Choroid plexus epithelial cell (primary cell): ENCODE results near the gene PRSS33.

Experiments
- DNase-seq: peaks from one replicate; pipeline ENCODE4 v3.0.0-alpha.2; 2010; ENCODE audit warnings: low read depth
- H3K4me3 ChIP-seq: 2 replicates; pipeline ENCODE4 v1.5.1; 2011; ENCODE audit warnings: low read depth, mild to moderate bottlenecking, control low read depth, low read length, moderate library complexity
- TF ChIP-seq, protein P1 (sequence below): conservative IDR thresholded peaks from 2 replicates; pipeline ENCODE4 v1.5.1; 2011; ENCODE audit warnings: low read depth, mild to moderate bottlenecking, control low read depth, inconsistent platforms, low read length, moderate library complexity

The PRSS33 gene

DNA sequence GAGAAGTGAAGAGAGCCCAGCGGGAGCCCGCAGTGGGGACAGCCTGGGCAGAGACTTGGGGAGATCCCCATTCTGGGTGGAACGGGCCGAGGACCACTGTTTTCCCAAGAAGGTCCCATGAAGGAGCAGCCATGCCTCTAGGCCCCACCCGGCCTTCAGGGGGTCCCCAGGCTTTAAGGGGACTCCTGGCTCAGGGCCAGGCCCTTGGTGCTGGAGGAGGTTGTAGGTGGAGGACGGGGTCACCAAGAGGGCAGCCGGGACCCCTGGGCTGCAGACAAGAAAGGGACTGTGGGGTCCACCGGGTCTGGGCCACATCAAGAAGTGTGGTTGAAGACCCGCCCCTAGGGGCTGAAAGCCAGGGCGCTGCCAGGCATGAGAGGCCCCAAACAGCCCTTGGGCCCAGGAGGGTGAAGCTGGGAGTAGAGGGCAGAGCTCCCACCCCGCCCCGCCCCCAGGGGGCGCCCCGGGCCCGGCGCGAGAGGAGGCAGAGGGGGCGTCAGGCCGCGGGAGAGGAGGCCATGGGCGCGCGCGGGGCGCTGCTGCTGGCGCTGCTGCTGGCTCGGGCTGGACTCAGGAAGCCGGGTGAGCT is 29.5 kb upstream of the PRSS33 start, which contains the start of gene PRSS21:
Gene PRSS21, plus strand, starts transcription at position 487 of the 589 bp plus-strand sequence. Its CDS starts 32 bp downstream, at position 519.
- TF ChIP-seq, protein P1, sequence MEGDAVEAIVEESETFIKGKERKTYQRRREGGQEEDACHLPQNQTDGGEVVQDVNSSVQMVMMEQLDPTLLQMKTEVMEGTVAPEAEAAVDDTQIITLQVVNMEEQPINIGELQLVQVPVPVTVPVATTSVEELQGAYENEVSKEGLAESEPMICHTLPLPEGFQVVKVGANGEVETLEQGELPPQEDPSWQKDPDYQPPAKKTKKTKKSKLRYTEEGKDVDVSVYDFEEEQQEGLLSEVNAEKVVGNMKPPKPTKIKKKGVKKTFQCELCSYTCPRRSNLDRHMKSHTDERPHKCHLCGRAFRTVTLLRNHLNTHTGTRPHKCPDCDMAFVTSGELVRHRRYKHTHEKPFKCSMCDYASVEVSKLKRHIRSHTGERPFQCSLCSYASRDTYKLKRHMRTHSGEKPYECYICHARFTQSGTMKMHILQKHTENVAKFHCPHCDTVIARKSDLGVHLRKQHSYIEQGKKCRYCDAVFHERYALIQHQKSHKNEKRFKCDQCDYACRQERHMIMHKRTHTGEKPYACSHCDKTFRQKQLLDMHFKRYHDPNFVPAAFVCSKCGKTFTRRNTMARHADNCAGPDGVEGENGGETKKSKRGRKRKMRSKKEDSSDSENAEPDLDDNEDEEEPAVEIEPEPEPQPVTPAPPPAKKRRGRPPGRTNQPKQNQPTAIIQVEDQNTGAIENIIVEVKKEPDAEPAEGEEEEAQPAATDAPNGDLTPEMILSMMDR = no peak
- no peak for DNase-seq
- no peak within 1 kb of the TSS for H3K4me3 ChIP-seq

DNA sequence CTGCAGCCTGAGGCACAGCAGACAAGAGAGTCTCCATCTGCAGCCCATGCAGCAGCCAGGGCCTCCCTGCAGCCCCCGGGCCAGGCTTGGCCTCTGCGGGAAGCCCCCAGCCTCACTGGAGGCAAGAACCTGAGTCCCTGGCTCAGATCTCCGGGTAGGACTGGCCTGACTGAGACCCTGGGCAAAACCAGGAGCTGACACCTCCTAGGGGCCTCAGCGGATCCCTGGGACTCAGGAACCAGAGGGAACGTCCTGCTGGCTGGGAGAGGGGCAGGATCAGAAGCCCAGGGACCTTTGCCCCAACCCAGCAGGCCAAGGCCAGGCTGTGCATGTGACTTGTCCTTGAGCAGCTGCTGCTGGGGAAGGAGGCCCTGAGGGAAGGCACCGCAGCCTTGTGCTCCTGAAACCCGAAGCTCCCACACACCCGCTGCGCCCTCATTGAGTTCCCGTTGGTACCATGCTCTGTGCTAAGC is 28.0 kb upstream of the PRSS33 start:
- no peak for DNase-seq
- no peak overlapping the region for H3K4me3 ChIP-seq
- TF ChIP-seq, protein P1 = no peak

DNA sequence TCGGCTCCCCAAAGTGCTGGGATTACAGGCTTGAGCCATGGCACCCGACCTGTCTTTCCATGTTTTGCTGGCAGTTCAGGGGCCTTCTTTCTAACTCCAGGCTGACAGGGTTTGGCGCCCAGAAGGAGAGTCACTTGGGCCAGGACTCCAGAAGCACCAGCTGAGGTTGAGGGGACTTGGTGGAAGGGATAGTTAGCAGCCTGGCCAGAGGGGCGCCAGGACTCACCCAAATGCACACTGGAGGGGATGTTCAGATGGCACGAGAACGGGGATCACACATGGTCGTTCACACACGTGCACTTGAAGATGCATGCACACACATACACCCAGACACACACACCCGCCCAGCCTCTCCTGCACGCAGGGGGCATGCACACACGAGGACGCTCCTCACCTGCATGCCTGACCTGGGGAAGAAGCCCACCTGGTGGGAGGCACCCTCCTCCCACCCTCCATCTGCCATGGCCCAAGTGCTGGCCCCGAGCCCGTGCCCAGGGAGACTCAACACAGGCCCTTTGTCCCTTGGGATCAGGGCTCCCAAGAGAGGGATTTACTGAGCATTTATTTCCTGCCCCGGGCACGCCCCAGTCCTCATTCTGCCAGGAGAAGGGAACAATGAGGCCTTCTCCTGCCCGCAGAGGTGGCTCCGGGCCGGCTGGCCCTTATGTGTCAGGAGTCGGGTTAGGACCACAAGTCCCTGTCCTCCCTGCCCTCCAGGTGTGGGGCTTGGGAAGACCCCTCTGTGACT is 27.4 kb upstream of the PRSS33 start:
- TF ChIP-seq, protein P1 = no peak
- H3K4me3 ChIP-seq = no peak overlapping the region
- no peak for DNase-seq

DNA sequence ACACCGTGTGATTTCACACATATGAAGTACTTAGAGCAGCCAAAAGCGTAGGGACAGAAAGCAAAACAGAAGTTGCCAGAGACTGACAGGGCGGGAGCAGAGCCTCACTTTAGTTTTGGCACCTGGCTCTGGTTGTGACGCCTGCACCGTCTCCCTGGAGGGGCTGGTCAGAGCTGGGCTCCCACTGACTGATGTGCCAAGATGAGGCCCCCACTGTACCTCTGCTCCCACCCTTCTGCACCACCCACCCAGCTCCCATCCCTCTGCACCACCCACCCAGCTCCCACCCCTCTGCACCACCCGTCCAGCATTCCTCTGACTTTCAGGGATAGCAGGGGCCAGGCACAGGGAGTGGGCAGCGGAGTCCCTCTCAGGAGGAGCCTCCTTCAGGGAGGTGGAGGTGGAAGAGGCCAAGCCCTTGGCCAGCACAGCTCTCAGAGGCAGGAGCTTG is 26.4 kb upstream of the PRSS33 start:
- no peak overlapping the region for H3K4me3 ChIP-seq
- TF ChIP-seq, protein P1 = no peak
- no peak for DNase-seq

DNA sequence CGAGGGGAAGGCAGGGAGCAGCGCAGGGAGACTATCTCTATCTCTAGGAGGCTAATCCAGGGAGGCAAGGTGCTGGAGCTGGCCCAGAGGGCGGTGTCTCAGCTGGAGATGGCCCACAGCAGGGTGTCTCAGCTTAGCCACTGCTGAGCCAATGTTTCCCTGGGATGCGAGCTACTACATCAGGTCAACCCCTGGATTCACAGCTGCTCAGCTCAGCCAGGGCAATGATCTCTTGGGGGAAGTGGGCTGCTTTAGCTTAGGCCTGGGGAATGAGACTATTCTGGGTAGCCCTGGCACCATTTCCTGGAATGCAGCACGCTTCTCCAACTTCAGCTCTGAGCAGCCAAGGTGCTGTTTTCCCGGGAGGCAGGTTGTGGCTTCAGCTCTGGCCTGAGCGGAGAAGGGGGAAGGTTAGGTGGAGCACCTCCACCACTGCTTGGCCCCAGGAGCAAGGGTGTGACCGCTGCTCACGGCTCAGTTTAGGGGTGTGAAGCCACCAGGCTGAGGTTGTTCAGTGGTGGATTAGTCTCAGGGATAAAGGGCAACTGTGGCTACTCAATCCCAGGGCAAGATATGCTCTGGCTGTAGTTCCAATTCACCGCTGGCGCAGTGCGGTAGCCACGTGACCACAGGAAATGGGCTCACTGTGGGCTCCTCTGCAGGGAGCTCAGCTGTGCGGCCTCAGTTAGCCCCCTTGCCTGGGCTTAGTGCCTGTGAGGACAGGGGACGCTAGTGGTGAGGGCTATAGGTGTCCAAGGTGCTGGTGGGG is 24.5 kb upstream of the PRSS33 start:
- TF ChIP-seq, protein P1 = no peak
- no peak overlapping the region for H3K4me3 ChIP-seq
- DNase-seq = peak; percentile 13

DNA sequence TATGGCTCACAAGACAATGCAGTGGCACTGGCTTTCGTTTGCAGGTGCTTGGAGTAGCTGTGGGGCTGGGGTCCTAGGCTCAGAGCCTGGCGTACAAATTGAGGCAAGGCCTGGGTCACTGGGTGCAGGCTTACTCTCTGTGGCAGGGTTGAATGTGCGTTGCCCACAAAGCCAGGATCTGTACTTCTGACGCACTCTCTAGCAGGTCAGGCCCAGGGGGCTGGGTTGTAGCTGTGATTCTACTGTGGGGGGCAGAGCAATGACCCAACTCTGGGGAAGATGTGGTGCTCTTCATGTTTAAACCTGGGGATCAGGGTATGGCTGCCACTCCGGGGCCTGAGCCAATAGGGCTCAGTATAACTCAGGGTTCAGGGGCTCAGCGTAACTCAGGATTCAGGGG is 23.3 kb upstream of the PRSS33 start:
- H3K4me3 ChIP-seq = no peak overlapping the region
- TF ChIP-seq, protein P1 = no peak
- DNase-seq = no peak
